HFF-Myc (cell line): Measurements from ENCODE around the gene PNPT1.

Experiments used
- DNase-seq: peaks from one replicate; pipeline ENCODE4 v3.0.0-alpha.2; 2011; ENCODE audit warnings: low read depth; ENCODE audit errors: extremely low read depth
- H3K4me3 ChIP-seq: replicated peaks from 2 replicates; pipeline ENCODE4 v1.5.1; 2011; ENCODE audit warnings: low read depth, mild to moderate bottlenecking, control low read depth, low read length
- TF ChIP-seq, protein P1 (sequence below): IDR thresholded peaks from 2 replicates; pipeline ENCODE4 v1.5.1; 2012; ENCODE audit warnings: mild to moderate bottlenecking, low read depth, low read length, control low read depth; ENCODE audit errors: missing control alignments

PNPT1 gene

DNA sequence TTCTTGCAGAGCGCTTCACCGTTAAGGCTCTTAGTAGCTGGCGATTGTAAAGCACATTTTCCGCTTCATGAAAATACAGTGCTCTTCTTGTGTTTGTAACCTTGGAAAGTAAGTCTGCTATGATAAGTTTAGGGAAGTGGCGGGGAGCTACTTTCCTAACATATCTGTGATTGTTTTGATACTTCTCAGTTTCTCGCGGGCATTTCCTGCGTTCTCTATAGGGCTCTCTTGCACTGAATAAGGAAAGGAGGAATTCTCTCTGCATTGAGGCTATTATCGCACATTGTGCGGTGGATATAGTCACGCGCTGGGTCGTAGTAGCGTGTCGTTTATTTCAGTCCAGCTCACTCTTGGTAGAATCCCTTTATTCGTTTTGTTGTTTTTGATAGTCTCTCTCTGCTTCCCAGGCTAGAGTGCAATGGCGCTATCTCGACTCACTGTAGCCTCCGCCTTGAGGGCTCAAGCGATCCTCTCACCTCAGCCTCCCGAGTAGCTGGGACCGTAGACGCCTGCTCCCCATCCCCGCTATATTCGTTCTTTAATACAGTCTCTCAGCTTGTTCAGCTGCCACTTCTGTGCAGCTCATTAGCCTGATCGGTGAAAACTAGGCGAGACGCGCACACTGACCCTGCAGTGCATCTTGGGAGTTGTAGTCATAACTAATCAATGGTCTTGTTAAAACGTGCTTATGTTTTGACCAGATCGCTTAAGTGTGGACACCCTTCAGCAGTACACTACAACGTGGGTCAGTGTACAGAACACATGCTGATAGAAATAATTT is 75.2 kb downstream of the PNPT1 start:
- peak; percentile 35 for DNase-seq
- peak overlapping the region; percentile 71 for H3K4me3 ChIP-seq
- TF ChIP-seq, protein P1, sequence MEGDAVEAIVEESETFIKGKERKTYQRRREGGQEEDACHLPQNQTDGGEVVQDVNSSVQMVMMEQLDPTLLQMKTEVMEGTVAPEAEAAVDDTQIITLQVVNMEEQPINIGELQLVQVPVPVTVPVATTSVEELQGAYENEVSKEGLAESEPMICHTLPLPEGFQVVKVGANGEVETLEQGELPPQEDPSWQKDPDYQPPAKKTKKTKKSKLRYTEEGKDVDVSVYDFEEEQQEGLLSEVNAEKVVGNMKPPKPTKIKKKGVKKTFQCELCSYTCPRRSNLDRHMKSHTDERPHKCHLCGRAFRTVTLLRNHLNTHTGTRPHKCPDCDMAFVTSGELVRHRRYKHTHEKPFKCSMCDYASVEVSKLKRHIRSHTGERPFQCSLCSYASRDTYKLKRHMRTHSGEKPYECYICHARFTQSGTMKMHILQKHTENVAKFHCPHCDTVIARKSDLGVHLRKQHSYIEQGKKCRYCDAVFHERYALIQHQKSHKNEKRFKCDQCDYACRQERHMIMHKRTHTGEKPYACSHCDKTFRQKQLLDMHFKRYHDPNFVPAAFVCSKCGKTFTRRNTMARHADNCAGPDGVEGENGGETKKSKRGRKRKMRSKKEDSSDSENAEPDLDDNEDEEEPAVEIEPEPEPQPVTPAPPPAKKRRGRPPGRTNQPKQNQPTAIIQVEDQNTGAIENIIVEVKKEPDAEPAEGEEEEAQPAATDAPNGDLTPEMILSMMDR: no peak

DNA sequence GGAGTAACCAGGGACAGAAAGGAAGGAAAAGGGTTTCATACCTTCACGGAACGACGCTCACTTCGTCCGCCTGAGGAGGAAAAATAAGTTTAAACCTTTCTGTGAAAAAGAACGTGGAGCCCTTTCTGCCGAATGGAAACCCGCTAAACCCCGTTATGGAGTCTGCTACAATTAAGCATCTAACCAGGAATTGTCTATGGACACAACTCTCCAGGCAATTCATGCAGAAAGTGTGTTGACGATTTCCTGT is 75.7 kb downstream of the PNPT1 start:
- peak overlapping the region; percentile 71 for H3K4me3 ChIP-seq
- TF ChIP-seq, protein P1: no peak
- no peak for DNase-seq

DNA sequence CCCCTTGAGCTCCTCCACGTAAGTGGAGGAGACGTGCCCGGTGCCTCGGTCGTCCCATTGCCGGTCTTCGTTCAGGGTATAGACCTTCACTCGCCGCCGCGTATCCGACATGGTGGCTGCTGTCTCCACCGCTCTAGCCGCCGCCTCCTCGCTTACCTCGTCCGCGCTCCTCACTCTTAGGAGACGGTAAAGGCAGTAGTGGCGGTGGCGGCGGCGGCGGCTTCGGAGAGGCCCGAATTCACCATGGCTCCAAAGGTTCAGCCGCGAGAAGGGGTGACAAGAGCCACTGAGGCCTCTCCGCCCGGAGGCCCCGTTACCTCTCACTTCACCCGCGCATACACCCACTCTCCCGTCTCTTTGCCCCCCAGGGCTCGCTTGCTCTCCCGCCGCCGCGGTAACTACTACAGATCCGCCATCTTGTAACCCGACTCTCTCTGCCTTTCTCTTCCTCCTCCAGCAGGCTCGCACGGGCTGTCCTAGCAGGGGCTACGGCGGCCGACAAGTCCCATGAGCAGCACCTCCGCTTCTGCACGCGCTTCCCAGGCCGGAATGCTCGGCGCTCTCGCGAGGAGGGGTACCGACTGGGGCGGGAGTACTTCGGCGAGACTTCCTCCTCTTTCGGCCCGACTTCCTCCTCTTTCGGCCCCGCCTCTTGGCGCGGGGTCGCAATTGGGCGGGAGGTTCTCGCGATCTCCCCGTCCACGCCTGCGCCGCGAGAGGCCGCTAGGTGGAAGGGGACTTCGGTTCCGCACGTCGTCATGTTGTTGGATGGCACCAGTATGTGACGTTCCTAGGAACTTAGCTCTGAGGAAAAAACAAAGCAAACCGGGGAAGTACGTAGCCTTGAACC is 76.2 kb downstream of the PNPT1 start, which contains the start of gene PPP4R3B:
Gene PPP4R3B, minus strand, starts transcription at position 448 of the 850 bp plus-strand sequence. Its CDS starts 337 bp downstream, at position 111.
- TF ChIP-seq, protein P1: peak; percentile 38
- peak; percentile 95 for DNase-seq
- peak within 1 kb of the TSS; percentile 71 for H3K4me3 ChIP-seq

DNA sequence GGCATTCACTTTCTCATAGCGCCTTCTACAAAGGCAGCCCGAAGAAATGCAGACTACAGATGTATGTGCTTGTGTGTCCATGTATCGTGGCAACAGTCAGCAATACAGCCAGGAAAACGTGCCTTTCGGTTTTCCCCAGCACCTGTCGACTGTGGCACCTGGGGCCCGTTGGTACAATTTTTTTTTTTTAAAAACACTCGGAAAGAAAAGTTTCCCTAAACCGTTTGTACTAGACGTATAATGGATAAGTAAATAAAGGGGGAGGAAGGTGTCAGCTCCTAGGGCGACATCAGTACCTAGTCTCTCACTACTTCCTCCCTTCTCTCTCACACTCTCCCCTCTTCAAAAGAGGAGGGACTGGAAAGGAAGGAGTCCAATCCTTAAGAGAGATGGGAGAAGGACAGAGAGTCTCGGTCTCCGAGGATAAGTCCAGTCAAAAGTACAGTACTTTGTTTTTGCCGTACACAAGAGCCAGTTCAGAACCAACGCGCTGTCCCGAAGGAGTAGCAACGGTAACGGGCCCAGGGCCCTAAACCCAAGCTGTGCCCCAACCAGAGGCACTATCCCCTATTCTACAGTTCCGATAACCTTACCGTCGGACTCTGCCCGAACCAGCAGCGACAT is 77.0 kb downstream of the PNPT1 start:
- no peak for DNase-seq
- peak overlapping the region; percentile 71 for H3K4me3 ChIP-seq
- TF ChIP-seq, protein P1: no peak

DNA sequence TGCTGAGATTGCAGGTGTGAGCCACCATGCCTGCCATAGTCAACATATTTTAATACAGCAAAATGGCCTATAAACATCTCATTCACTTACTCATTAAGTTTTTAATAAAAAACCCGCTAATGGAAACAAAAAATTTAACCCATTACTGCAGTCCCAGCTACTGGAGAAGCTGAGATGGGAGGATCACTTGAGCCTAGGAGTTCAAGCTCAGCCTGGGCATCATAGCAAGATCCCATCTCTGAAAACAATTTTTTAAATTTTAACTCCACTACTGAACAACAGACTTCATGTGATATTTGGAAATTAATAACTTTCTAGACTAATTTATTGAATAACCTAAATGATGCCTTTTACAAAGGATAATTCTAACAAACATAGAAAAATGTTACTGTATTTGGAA is 81.6 kb downstream of the PNPT1 start:
- TF ChIP-seq, protein P1: no peak
- DNase-seq: no peak
- no peak overlapping the region for H3K4me3 ChIP-seq

DNA sequence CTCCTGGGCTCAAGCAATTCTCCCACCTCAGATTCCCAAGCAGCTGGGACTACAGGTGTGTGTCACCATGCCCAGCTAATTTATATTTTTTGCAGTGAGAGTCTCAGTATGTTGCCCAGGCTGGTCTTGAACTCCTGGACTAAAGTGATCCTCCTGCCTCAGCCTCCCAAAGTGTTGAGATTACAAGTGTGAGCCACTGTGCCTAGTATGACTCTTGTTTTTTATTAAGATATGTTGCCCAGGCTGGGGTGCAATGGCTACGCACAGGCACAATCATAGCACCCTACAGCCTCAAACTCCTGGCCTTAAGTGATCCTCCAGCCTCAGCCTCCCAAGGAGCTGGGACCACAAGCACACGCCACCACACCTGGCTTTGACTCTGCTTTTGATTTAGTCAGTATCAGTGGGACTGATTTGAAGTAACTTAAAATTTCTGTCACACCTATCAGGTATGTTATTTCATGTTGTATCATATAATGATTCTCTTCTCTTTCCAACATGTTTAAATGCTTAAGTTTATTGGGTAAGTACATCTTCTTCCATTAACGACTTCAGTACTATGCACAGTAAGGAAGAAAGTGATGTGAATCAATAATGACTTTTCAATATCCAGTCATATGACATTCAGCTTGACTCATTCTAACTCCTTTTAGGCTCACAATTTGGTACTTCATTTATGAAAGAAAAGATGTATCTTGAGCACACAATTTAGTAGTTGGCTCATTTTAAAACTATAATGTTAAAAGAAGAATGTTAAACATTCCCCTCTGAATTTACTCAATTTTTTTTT is 82.5 kb downstream of the PNPT1 start:
- H3K4me3 ChIP-seq: no peak overlapping the region
- TF ChIP-seq, protein P1: no peak
- DNase-seq: no peak
